ENCODE measurements around the gene GTPBP8.

The GTPBP8 gene

DNA sequence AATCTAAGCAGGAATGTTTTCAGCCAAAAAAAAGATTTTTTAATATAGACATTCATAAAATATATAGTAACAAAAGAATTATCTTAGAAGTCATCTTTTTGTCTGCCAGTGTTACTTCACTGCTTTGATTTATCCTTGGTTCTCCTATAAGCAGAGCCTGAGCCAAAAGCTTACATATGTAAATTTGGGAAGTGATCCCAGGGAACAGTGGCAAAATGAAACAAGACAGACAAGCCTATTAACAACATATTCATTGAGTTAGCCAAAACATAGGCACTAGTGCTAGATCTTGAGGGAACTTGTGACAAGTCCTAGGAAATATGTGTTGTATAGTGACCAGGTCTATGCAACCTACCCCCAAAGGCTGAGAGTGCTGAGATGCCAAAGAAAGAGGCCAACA is 11.3 kb downstream of the GTPBP8 start:
- TF ChIP-seq, protein P1, sequence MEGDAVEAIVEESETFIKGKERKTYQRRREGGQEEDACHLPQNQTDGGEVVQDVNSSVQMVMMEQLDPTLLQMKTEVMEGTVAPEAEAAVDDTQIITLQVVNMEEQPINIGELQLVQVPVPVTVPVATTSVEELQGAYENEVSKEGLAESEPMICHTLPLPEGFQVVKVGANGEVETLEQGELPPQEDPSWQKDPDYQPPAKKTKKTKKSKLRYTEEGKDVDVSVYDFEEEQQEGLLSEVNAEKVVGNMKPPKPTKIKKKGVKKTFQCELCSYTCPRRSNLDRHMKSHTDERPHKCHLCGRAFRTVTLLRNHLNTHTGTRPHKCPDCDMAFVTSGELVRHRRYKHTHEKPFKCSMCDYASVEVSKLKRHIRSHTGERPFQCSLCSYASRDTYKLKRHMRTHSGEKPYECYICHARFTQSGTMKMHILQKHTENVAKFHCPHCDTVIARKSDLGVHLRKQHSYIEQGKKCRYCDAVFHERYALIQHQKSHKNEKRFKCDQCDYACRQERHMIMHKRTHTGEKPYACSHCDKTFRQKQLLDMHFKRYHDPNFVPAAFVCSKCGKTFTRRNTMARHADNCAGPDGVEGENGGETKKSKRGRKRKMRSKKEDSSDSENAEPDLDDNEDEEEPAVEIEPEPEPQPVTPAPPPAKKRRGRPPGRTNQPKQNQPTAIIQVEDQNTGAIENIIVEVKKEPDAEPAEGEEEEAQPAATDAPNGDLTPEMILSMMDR (IDR thresholded peaks at IDR 0.05) = no peak

DNA sequence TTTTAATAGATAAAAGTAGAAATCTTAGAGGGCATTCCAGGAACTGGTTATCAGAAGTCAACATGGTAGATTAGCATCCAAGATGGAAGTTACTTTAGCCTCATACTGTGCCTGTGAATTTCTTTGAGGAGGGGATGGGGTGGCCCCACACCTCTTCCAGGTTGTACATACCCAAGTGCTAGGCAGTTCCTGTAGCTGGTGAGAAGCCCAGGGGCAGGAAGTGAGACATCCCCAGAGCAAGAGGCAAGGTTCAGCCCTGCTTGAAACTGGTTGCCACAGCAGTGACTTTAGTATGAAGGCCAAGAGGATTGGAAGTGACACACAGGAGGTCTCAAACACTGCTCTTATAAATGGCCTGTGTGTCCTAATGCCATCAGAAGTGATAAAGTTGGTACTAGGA is 11.9 kb downstream of the GTPBP8 start:
- TF ChIP-seq, protein P1 (IDR thresholded peaks at IDR 0.05) = no peak

DNA sequence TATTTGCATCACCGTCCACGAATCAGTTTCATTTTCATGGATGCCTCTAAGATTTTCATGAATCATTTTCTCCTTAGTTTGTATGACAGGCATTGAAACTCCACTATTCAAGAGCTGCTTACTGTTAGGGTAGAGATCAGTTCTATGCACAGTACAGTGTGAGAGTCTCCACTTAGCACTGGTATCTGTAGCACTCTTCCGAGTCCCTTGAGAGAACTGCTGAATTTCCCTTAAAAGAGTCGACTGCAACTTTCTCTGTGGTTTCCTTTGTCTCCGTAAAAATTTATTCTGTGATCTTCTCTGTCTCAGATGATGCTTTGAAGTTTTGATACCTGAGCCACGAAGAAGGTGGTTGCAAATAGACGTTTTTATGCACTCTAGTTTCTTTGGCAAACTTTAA is 14.8 kb downstream of the GTPBP8 start:
- TF ChIP-seq, protein P1 (IDR thresholded peaks at IDR 0.05) = no peak

DNA sequence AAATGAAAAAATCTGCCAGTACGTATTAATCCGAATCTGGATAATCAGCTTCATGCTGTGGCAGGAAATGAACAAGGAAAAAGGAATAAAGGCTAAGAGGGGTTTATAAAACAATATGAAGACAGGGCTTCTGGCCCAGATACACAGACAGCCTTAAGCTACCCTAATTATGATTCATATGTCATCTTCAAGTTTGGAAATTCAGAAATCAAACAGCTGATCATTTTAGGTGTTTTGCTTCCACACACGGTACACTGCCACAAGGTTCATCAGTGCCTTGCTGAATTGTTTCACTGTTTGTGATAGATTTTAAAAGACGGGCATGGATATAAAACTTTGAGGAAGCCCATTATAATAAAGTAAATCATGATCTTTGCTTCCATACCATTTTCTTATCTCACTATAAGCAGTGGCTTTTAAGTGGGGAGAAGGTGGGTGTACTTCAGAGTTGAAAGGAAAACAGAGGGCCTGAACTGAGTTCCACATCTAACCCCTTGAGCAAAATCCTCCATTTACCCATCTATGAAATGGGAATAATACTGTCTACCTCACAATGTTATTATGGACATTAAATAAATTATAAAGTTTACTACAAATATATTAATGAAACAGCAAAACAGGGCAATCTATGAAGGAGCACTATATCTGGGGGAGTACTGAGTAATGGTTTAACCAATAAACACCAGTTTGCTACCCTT is 15.7 kb downstream of the GTPBP8 start:
- TF ChIP-seq, protein P1 (IDR thresholded peaks at IDR 0.05) = no peak

DNA sequence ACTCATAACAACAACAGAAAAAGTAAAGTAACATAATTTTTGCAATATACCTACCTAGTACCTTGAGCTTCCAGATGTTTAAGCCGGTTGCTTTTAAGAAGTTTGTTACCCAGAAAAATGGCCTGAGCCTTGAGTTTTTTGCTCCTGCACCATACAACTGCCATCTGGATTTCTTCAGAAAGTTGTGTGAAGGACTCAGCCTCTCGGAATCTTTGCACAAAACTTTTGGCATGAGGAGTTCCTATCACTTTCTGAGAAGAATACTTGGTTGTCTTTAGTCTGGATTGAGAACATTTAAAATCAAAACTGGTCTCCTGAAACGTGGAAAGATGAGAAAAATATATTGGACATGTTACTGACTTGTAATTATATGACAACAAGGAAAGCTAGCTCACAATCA is 17.3 kb downstream of the GTPBP8 start:
- TF ChIP-seq, protein P1 (IDR thresholded peaks at IDR 0.05) = no peak

DNA sequence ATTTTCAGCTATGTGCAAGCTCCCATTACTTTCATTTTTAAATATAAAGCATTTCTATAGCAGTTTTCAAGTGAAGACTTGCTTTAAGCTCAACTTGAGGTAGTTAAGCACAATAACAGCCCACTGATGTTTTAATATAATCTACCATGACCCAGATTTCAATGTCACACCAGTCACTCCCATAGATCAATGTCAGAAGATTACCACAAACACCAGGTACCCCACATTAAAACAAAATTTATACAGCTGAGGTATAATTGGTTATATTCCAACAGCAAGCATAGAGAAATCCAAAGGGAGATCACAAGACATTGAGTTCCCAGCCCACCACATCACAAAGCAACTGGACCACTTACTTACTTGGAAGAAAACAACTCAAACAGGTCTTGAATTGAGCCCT is 22.8 kb downstream of the GTPBP8 start:
- TF ChIP-seq, protein P1 (IDR thresholded peaks at IDR 0.05) = no peak

DNA sequence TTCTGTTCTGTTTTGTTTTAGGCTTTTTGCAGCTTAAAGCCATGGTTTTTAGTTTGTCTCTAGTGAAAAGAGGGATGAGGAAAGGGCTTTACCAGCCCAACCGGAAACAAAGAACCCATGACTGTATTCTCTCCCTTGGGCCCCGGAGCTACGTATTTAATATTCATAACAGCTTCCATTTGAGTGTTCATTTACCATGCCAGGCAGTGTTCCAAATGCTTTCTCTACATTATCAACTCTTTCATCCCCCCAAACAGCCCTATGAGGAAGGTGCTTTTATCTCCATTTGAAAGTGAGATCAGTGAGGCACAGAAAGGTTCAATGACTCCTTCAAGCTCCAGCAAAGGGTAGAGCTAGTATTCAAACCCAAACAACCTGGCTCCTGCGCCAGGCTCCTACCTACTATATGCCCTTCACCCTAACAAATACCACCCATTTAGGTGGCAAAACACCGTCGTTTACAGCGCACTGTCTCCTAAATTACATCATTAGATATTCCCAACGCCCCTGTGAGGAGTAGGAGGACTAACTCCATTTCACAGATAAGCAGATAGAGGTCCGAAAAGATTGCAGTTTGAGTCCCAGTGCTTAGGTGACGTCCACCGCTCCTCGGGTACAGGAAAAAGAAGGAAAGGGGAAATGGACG is 27.9 kb downstream of the GTPBP8 start:
- TF ChIP-seq, protein P1 (IDR thresholded peaks at IDR 0.05) = no peak

Measured in LNCAP (cell line).